Limb (tissue), 2 donors: ENCODE results near the gene TTLL1.

Experiments
- DNase-seq, 2 donors: peaks; one replicate each; pipeline ENCODE4 v3.0.0-alpha.2; 2016; ENCODE audit errors: extremely low spot score in 2 of 2

Gene TTLL1

GRCh38 chr22:43088984-43089717, at the start of gene TTLL1:
TTLL1 (minus strand) TSS chr22:43089391; CDS start chr22:43075586, 13,805 bp downstream.
- DNase-seq = peak; percentile 90 to 92

- no peak for DNase-seq
Observed at GRCh38 chr22:43136801-43137200, 47.6 kb upstream of the TTLL1 start.

DNA sequence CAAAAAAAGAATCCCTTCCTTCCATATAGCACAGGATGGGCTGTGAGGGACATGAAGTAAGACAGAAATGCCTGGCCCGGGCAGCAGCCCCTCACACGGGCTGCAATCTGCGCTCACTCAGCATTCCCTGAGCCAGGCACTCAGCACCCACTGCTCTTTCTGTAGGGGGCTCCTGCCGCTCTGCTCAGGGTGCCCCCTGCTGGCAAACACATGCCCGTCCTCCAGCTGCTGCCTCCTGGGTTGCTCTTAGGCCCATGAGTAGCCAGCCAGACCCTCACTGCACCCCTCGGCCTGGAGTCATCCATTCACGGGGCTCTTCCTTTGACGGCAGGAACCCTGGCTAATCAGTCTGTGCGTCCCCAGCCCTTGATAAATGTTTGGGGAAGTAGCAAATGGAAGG, 47.1 kb upstream of the TTLL1 start:
- DNase-seq = no peak

DNA sequence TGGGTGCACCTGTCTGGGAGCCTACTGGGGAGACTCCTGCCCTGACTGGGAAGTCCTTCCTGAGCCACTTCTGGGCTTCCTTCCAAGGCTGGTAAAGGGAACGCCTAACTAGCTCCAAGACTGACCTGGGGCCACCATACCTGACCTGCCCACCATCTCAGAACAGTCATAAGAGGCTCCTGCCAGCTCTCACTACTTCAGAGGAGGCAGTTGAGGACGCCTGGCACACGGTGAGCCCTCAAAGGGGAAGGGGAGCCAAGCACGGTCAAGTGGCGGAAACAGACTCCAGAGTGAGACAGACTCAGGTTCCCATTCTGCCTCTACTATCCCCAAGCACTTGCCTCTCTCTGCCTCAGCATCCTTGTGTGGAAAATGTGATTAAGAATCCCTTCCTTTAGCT, 46.4 kb upstream of the TTLL1 start:
- no peak for DNase-seq

GRCh38 chr22:43134553-43134952, 45.4 kb upstream of the TTLL1 start:
- no peak for DNase-seq

- no peak for DNase-seq
Observed at GRCh38 chr22:43133401-43133800, 44.2 kb upstream of the TTLL1 start.

DNA sequence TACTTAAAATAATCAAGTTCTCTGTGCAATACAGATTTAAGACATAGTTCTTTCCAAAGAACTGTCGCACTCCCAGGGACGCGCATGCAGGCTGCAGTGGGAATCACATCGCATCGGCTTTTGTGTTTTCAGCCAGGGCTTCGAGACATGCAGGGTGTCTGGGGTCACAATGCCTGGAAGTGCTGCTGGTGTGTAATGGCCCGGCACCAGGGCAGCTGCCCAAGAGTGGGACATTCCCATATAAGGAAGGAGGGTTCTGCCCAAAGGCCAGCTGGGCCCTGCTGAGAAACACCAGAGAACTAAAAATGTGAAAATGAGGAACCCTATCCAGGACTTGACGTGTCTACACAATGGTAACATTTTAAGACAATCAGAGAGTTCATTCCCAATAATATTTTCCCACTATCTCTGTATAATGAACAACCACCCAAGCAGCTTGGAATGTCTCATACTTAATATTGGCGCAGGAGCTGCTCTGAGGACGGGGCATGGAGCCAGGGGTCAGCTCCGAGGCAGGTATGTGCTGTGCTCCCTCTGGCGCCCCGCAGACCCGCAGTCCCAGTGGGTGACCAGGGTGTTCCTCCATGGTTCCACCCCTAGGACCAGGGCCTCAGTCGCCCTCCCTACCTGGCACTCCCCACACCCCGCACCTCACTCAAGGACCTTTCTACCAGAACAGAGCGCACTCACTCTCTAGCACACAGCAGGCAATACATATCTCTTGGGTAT, 42.7 kb upstream of the TTLL1 start:
- no peak for DNase-seq

GRCh38 chr22:43129426-43130425, 40.5 kb upstream of the TTLL1 start:
- DNase-seq = no peak

- DNase-seq = no peak
Observed at GRCh38 chr22:43128928-43129424, 39.8 kb upstream of the TTLL1 start.

GRCh38 chr22:43128116-43128515, 38.9 kb upstream of the TTLL1 start:
- DNase-seq = no peak

- DNase-seq = no peak
Observed at GRCh38 chr22:43127166-43127908, 38.1 kb upstream of the TTLL1 start.

- no peak for DNase-seq
Observed at GRCh38 chr22:43126501-43127165, 37.4 kb upstream of the TTLL1 start.

- DNase-seq = no peak
Observed at GRCh38 chr22:43118953-43119458, 29.8 kb upstream of the TTLL1 start.

GRCh38 chr22:43118024-43118849, 29.0 kb upstream of the TTLL1 start:
- DNase-seq = no peak

- DNase-seq = no peak
Observed at GRCh38 chr22:43116932-43117331, 27.7 kb upstream of the TTLL1 start.

DNA sequence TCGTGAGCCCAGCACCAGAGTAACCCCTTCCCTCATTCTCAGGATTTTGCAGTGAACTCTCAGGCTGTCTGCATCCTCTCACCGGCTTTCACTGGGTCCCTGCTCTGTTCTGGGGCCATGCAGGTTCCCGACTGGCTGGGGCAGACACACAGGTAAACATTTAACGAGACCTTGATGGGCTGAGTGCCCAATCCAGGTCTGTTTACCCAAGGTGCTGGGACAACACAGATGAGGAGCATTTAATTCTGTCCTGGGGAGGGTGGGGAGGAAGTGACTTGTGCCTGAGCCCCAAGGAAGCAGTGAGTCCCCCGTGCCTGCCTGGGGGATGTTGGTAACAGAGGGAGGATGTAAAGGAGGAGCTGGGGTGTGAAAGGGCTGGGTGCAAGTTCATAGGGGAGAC, 25.8 kb upstream of the TTLL1 start:
- no peak for DNase-seq

DNA sequence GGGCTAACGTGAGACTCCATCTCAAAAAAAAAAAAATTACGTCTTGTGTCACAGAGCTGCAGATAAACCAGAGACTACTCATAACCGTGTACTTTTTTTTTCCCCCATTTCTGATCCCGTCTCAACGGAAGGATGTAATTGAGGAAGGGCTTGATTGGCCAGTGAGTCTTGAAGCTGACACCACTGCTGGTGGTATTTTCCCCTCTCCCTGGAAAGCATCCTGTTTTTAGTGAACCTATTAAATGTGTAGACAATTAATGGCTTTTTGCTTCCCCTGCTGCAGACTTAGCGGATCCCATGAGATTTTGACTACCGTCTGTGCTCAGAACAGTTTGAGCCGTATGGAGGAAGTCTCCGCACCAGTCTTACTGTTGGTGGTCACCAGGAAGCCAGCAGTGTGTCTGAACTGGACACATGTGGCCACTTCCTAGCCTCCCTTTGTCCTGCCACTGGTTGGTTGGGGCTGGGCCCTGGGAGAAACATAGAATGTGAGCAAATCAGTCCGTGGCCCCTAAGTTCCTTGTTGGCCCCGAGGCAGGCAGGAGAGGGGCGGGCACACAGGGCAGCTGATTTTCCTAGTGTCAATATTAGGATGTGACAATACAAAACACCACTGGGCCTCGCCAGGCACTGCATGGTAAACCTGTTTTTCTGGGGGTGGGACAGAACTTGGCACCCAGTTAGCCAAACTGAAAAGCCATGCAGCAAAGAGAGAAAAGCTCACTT, 24.5 kb upstream of the TTLL1 start:
- DNase-seq = no peak

DNA sequence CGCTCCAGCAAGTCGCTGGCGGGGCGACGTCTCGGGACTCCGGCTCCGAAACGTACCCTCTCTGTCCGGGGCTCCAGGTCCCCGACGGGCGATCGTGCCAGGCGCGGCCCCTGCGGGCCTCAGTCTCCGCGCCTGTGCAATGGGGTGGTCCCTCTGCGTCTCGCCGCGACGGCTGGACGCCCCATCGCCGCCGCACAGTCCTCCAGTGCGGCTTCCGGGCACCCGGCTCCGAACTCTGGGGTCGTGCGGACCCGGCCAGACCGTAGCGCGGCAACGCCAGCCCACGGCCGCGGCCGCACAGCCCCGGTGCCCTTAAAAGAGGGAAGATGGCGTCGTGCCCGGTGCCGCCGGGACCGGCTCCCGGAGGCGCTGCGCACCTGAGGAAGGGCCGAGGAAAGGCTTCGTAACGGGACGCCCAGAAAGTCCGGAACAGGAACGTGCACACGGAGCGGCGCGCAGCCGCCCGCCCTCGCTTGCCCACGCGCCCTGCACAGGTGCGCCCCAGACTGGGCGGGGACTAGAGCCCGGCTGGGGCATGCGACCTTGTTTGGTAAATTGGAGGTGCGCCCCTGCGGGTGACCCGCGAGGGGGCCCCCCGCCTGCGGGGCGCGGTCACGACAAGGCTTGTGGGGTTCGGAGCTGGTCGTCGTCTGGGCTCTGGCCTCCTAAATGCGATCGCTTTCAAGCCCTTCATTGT, 21.9 kb upstream of the TTLL1 start:
- peak in 1 of 2 donors; percentile 48 for DNase-seq
